Measurements from ENCODE around the gene NINJ1. TPM values are rescaled to one million over a fixed set of nuclear protein-coding genes. Genes with fewer than 3 reads are reported as not detected.

Gene NINJ1
- total and polyA plus RNA-seq, 2 of the 8 experiments (the other 6 are each of a cell fraction or from before 2014, with no cell fraction given): 28.2 to 65.6 TPM

GRCh38 chr9:93110311-93110855 lies 23.7 kb downstream of the NINJ1 start:
- no peaks in the 10 kb centered on the region for H3K79me2 ChIP-seq (ENCODE audit: control insufficient read depth in 1 of 2, insufficient read depth in 2 of 2, low read length in 2 of 2)
- no peak overlapping the region for H2BK12ac ChIP-seq (ENCODE audit: low read depth, low read length)
- H3K23ac ChIP-seq (ENCODE audit: insufficient read length): no peak overlapping the region
- H3K56ac ChIP-seq (replicated peaks; ENCODE audit: insufficient read length, low read depth, low read length): no peak overlapping the region
- no peak overlapping the region for H4K5ac ChIP-seq (ENCODE audit: insufficient read length, low read depth, low read length)
- FAIRE-seq (no peak), DNase-seq (ENCODE audit: low read depth in 1 of 2, low spot score in 2 of 2) (no peak)
- no peak overlapping the region for H2AFZ ChIP-seq (ENCODE audit: low read length)
- H4K20me1 ChIP-seq (replicated peaks in 1 of 2; ENCODE audit: control insufficient read depth in 1 of 2, insufficient read depth in 2 of 2, low read length in 2 of 2): peaks cover 0 to 8% of the 10 kb centered on the region in 2 experiments
- no peak overlapping the region for H2BK20ac ChIP-seq (ENCODE audit: low read length)
- peaks cover 0 to 8% (median 3%) of the 10 kb centered on the region in 4 experiments; a peak in 5 of 7 replicates for H3K4me1 ChIP-seq (replicated peaks in 1 of 4; ENCODE audit: control insufficient read depth in 3 of 4, insufficient read depth in 4 of 4, low read length in 3 of 4)
- no peak overlapping the region for H2BK15ac ChIP-seq (ENCODE audit: low read length)
- no peak overlapping the region for H3K4ac ChIP-seq (replicated peaks; ENCODE audit: insufficient read length, low read depth, low read length)
- no peak overlapping the region for H3K9ac ChIP-seq (replicated peaks in 1 of 4; ENCODE audit: extremely low read depth in 1 of 4, low read depth in 3 of 4, low read length in 3 of 4)
- H2BK120ac ChIP-seq (replicated peaks; ENCODE audit: low read depth, low read length): no peak overlapping the region
- H3K9me3 ChIP-seq (ENCODE audit: insufficient read depth in 2 of 2, low read depth in 1 of 2, low read length in 1 of 2): no peaks in the 10 kb centered on the region
- H3K4me2 ChIP-seq (ENCODE audit: insufficient read depth in 1 of 2, low read depth in 2 of 2, low read length in 2 of 2): no peak overlapping the region
- no peaks in the 10 kb centered on the region; a peak in 2 of 8 replicates for H3K36me3 ChIP-seq (ENCODE audit: control insufficient read depth in 2 of 4, insufficient read depth in 4 of 4, low read length in 3 of 4)
- no peak overlapping the region for H4K91ac ChIP-seq (replicated peaks; ENCODE audit: insufficient read length, low read length)
- ChIA-PET POLR2A (ENCODE audit: partially characterized antibody) (interaction anchor here (1.2 to 1.5 kb wide), 2 partner anchors 9 to 32 kb away, joined by 3 to 4 read pairs; no protein-coding TSS in a partner anchor), CTCF (ENCODE audit: partially characterized antibody) (interaction anchor here (1.0 to 8.8 kb wide), 16 partner anchors 9 to 195 kb away, joined by 3 to 96 read pairs (median 8); no protein-coding TSS in a partner anchor)
- no peak overlapping the region for H3K27ac ChIP-seq (ENCODE audit: low read depth, low read length)
- no peak overlapping the region for H3K18ac ChIP-seq (ENCODE audit: extremely low read depth, low read length)
- no peak overlapping the region for H3K4me3 ChIP-seq (ENCODE audit: extremely low read depth in 1 of 4, insufficient read depth in 2 of 4, low read depth in 3 of 4, low read length in 4 of 4)
- no peaks in the 10 kb centered on the region for H3K79me1 ChIP-seq (ENCODE audit: low read depth, low read length)
- H2BK5ac ChIP-seq (ENCODE audit: low read depth, low read length): no peak overlapping the region
- no peaks in the 10 kb centered on the region for H3K23me2 ChIP-seq (ENCODE audit: low read depth, low read length)
- 93% methylated on average over 14 of the region's 14 CpGs; no CpG with 5 or more reads in 1 of the 2 experiments for WGBS, 2 experiments (ENCODE audit: extremely low coverage in 1 of 2, insufficient coverage in 1 of 2, insufficient read length in 1 of 2, insufficient replicate concordance in 2 of 2, low coverage in 1 of 2, low lambda C conversion rate in 2 of 2, missing lambda C conversion rate in 1 of 2)
- H2AK5ac ChIP-seq (ENCODE audit: low read depth, low read length): no peak overlapping the region
- no peak overlapping the region for H3K14ac ChIP-seq (ENCODE audit: insufficient read length)
- H3K27me3 ChIP-seq (replicated peaks in 1 of 4; ENCODE audit: control insufficient read depth in 3 of 4, extremely low read depth in 1 of 4, insufficient read depth in 3 of 4, low read length in 3 of 4): no peaks in the 10 kb centered on the region
- no peak overlapping the region; the same call in 1 of the 2 replicates for H4K8ac ChIP-seq (ENCODE audit: extremely low read depth, insufficient read depth, low read length)
- TF ChIP-seq TAF1 (IDR thresholded peaks at IDR 0.05; ENCODE audit: low read depth, low read length) (no peak), EZH2 (IDR thresholded peaks at IDR 0.05; ENCODE audit: low read depth, low read length, severe bottlenecking) (no peak), TAF7 (optimal IDR thresholded peaks at IDR 0.05; ENCODE audit: borderline replicate concordance, low read depth, low read length) (no peak), USF2 (IDR thresholded peaks at IDR 0.05; ENCODE audit: low read length) (no peak), JUN (IDR thresholded peaks at IDR 0.05; ENCODE audit: low read depth, low read length) (no peak), HDAC2 (IDR thresholded peaks at IDR 0.05; ENCODE audit: borderline replicate concordance in 1 of 2, low read depth in 2 of 2, low read length in 2 of 2) (no peak), SRF (IDR thresholded peaks at IDR 0.05; ENCODE audit: low read depth, low read length) (no peak)
- TF ChIP-seq, protein P1, sequence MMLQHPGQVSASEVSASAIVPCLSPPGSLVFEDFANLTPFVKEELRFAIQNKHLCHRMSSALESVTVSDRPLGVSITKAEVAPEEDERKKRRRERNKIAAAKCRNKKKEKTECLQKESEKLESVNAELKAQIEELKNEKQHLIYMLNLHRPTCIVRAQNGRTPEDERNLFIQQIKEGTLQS (IDR thresholded peaks at IDR 0.05; ENCODE audit: insufficient read depth, low read depth, low read length): no peak

Data from H1 (cell line).